ENCODE measurements around the gene TMEM69. TPM values are rescaled to one million over a fixed set of nuclear protein-coding genes. Genes with fewer than 3 reads are reported as not detected.

The TMEM69 gene
- total RNA-seq, 4 donors from 2014 or later, result 19.5 to 32.0 (median 22.0) TPM

DNA sequence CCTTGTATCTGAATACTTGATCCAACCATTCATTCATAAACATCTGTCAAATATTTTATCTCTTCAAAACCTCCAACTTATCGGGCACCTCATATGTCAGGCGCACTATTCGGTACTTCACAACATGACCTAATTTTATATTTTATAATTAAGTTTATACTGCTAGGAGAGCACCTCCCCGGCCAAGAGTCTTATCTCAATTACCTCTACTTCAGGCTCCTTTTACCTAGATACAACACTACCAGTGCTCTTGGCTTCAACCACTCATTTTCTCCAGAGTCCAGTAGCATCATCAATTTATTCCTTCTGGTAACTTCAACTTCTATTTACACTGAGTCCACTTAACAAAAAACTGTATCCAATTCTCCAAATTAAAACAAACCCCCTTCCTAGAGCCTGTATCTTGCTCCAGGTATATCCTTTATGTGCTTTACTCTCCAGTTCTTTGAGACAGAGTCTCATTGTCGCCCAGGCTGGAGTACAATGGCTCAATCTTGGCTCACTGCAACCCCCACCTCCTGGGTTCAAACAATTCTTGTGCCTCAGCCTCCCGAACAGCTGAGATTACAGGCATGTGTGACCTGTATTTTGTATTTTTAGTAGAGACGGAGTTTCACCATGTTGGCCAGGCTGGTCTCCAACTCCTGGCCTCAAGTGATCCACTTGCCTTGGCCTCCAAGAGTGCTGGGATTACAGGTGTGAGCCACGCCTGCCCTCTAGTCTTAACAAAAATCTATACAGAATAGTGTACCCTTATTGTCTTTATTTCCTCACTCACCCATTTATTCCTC, 20.5 kb upstream of the TMEM69 start:
- intact Hi-C loops (cut with DNase I; ENCODE audit: low total_unique reads) (no loop called here), in situ Hi-C loops (cut with MboI; ENCODE audit: low sequenced_read_pairs in 4 of 4) (loop anchor here in 1 of 4 donors (10.0 kb wide), 1 partner anchor 187 kb away; no protein-coding TSS in a partner anchor)
- no peak for TF ChIP-seq POLR2A (IDR thresholded peaks at IDR 0.05)
- no peak for TF ChIP-seq CTCF (IDR thresholded peaks at IDR 0.05 in 4 of 5, conservative IDR thresholded peaks at IDR 0.05 in 1 of 5)
- ATAC-seq, result peak in 1 of 2 donors; percentile 65
- Histone ChIP-seq H3K9me3 (no peaks in the 10 kb centered on the region), H3K4me3 (no peak overlapping the region), H3K27ac (peak overlapping the region; percentile 18 to 67 (median 44)), H3K27me3 (no peaks in the 10 kb centered on the region), H3K36me3 (no peaks in the 10 kb centered on the region), H3K4me1 (peaks cover 68 to 69% of the 10 kb centered on the region in 2 donors)
- peak in 1 of 2 donors; percentile 29 for DNase-seq

- Histone ChIP-seq H3K36me3 (no peaks in the 10 kb centered on the region), H3K9me3 (no peaks in the 10 kb centered on the region), H3K27me3 (no peaks in the 10 kb centered on the region), H3K4me1 (peaks cover 67 to 75% of the 10 kb centered on the region in 2 donors), H3K4me3 (no peak overlapping the region), H3K27ac (peak overlapping the region in 3 of 4 donors; percentile 16 to 73 (median 61))
- in situ Hi-C loops (cut with MboI; ENCODE audit: low sequenced_read_pairs in 4 of 4) (loop anchor here in 1 of 4 donors (10.0 kb wide), 1 partner anchor 186 kb away; no protein-coding TSS in a partner anchor), intact Hi-C loops (cut with DNase I; ENCODE audit: low total_unique reads) (no loop called here)
- DNase-seq (no peak), ATAC-seq (no peak)
- TF ChIP-seq POLR2A (IDR thresholded peaks at IDR 0.05) (no peak), CTCF (IDR thresholded peaks at IDR 0.05 in 4 of 5, conservative IDR thresholded peaks at IDR 0.05 in 1 of 5) (no peak)
These were observed 19.5 kb upstream of the TMEM69 start for GRCh38 chr1:45668526-45668925.

DNA sequence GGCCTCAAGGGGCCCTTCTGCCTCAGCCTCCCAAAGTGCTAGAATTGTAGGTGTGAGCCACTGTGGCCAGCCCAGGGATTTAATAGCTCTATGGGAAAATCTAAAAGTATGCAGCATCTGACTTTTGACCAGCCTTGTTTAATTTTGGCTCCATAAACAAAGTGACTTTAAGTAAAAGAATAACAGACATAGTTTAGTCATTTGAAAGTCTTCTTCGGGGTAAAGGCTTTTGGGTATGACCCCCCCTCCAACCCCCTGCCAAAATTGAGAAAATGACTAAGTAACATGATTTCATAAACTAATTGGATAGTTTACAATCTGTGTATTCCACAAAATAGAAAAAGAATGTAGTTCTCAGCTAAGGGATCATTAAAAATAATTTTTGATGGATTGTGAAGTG, 18.6 kb upstream of the TMEM69 start:
- ATAC-seq (no peak), DNase-seq (no peak)
- H3K36me3 ChIP-seq, result no peaks in the 10 kb centered on the region
- no peaks in the 10 kb centered on the region for H3K27me3 ChIP-seq
- in situ Hi-C loops (cut with MboI; ENCODE audit: low sequenced_read_pairs in 4 of 4) (loop anchor here in 1 of 4 donors (10.0 kb wide), 1 partner anchor 185 kb away; no protein-coding TSS in a partner anchor), intact Hi-C loops (cut with DNase I; ENCODE audit: low total_unique reads) (no loop called here)
- H3K4me3 ChIP-seq, result no peak overlapping the region
- H3K9me3 ChIP-seq, result no peaks in the 10 kb centered on the region
- H3K4me1 ChIP-seq, result peaks cover 76 to 83% of the 10 kb centered on the region in 2 donors
- peak overlapping the region; percentile 52 to 75 (median 69) for H3K27ac ChIP-seq
- no peak for TF ChIP-seq POLR2A (IDR thresholded peaks at IDR 0.05)

- TF ChIP-seq CTCF (IDR thresholded peaks at IDR 0.05 in 4 of 5, conservative IDR thresholded peaks at IDR 0.05 in 1 of 5) (no peak), POLR2A (IDR thresholded peaks at IDR 0.05) (no peak)
- H3K4me3 ChIP-seq, result no peak overlapping the region
- no peaks in the 10 kb centered on the region for H3K36me3 ChIP-seq
- H3K27ac ChIP-seq, result peak overlapping the region; percentile 52 to 75 (median 69)
- intact Hi-C loops (cut with DNase I; ENCODE audit: low total_unique reads) (no loop called here), in situ Hi-C loops (cut with MboI; ENCODE audit: low sequenced_read_pairs in 4 of 4) (loop anchor here in 1 of 4 donors (10.0 kb wide), 1 partner anchor 185 kb away; no protein-coding TSS in a partner anchor)
- H3K9me3 ChIP-seq, result no peaks in the 10 kb centered on the region
- DNase-seq (no peak), ATAC-seq (peak; percentile 35 to 50)
- H3K27me3 ChIP-seq, result no peaks in the 10 kb centered on the region
- peaks cover 82 to 90% of the 10 kb centered on the region in 2 donors for H3K4me1 ChIP-seq
These were observed 17.9 kb upstream of the TMEM69 start for GRCh38 chr1:45669859-45670655.

DNA sequence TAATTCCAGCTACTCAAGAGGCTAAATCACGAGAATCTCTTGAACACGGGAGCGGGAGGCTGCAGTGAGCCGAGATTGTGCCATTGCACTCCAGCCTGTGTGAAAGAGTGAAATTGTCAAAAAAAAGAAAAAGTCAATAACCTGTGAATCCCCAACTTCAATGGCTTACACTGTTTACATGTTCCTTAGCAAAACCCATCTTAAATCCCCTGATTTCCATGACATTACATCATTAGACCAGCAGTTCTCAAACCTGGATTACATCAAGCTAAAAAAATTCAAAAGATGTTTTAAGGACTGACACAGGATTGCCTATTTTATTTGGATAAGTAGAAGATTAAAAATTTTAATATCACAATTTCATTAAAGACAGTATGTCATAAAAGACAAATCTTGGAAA, 14.0 kb upstream of the TMEM69 start:
- Histone ChIP-seq H3K27ac (peak overlapping the region; percentile 67 to 98 (median 86)), H3K4me3 (no peak overlapping the region), H3K9me3 (no peaks in the 10 kb centered on the region), H3K4me1 (peaks cover 87 to 98% of the 10 kb centered on the region in 2 donors), H3K27me3 (no peaks in the 10 kb centered on the region), H3K36me3 (no peaks in the 10 kb centered on the region)
- in situ Hi-C loops (cut with MboI; ENCODE audit: low sequenced_read_pairs in 4 of 4), result no loop called here
- intact Hi-C loops (cut with DNase I; ENCODE audit: low total_unique reads), result no loop called here
- DNase-seq (no peak), ATAC-seq (no peak)
- TF ChIP-seq CTCF (IDR thresholded peaks at IDR 0.05 in 4 of 5, conservative IDR thresholded peaks at IDR 0.05 in 1 of 5), result no peak
